ENCODE results near the gene PPP2R3C. TPM values are rescaled to one million over a fixed set of nuclear protein-coding genes. Genes with fewer than 3 reads are reported as not detected.
"Not testable (repeated sequence)": the region's sequence is repeated elsewhere in the genome, so short reads cannot be mapped to it uniquely, and the experiment has no call there.

Gene PPP2R3C
- polyA plus RNA-seq, 1 donor, result 55.7 TPM

GRCh38 chr14:35061113-35061791, 60.5 kb downstream of the PPP2R3C start:
- not testable (repeated sequence) for DNase-seq

DNA sequence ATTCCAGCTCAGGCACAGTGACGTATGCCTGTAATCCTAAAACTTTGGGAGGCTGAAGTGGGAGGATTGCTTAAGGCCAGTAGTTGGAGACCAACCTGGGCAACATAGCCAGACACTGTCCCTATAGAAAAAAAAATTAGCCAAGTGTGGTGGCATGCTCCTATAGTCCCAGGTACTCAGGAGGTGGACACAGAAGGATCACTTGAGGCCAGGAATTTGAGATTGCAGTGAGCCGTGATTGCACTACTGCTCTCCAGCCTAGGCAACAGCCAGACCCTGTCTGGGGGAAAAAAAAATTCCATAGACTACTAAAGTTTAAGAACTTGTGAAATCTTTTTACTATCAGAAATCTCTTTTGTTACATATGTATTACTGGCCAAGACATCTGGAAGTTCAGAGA, 69.2 kb downstream of the PPP2R3C start:
- no peak for DNase-seq

- no peak for DNase-seq
Observed at GRCh38 chr14:35051796-35052195, 70.0 kb downstream of the PPP2R3C start.

GRCh38 chr14:35050652-35051051, 71.1 kb downstream of the PPP2R3C start:
- DNase-seq, result no peak

- no peak for DNase-seq
Observed at GRCh38 chr14:35047976-35048513, 73.7 kb downstream of the PPP2R3C start.

DNA sequence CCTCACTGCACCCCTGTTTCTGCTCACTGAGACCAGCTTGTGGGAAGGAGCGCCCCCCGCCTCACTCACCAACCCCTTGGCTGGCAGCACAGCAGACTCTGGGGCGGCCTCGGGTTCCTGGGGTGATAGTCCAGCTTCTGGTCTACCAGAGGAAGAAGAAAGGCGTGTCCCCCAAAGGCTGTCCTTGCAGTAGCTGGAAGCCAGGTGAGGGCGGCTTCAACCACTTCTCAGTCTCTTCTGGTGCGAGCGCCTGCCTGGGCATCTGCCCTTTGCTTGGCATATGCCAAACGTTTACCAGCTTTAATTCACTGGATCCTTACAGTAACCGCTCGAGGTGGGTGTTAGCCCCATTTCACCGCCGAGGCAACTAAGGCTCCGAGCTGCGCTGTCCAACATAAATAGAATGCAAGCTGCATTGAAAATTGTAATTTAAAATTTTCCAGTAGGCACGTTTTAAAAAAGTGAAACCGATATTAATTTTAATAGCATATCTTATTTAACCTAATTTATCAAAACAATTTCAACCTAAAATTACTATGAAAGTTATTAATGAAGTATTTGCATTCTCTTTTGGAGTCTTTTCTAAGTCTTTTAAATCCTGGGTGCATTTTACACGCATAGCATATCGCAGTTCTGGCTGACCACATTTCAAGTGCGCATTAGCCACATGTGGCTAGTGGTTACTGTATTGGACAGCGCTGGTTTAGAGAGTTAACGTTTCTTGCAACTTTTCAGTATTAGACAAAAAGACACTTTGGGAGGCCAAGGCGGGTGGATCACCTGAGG, 74.8 kb downstream of the PPP2R3C start:
- peak; percentile 45 for DNase-seq

DNA sequence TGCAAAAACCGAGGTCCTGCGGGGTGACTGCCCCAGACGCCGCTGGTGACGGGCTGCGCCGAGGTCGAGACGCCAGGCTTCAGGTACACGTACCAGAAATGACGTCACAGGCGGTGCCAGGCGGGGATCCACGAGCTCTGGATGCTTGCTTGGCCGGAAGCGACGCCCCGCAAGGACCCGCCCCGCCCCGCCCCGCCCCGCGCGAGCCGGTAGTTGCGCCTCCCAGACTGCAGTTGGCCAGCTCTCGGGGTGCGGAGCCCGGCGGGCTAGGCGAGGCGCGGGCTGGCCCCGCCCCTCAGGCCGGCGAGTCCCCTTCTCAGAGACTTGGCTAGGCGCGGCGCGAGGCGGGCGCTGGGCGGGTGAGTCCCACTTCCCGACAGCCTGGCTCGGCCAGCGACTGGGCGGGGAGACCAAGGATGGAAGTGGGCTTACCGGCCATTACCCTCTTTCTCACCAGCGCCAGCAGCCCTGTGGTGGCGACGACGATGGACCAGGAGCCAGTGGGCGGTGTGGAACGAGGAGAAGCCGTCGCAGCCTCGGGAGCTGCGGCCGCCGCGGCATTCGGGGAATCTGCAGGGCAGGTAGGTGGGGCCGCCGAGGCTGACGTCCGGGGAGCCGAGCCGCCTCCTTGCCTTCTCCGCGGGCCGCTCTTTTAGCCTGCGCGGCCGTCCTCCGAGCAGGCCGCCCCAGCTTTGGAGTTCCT, 75.6 kb downstream of the PPP2R3C start, which contains the start of gene FAM177A1:
TSS of gene FAM177A1 (plus strand) at position 225 of the 703 bp plus-strand sequence. CDS start at position 417, 192 bp downstream.
- DNase-seq, result peak; percentile 95

DNA sequence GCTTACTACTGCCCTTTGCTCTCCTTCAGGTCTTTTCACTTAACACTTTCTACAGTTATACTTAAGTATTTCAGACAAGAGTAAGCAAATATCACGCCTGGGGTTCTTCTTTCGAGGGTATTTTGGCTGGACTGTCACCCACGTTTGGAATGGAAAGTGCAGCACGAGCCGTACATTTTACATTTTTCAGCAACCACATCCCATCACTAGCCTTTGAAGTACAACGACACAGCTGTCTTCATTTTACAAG, 76.1 kb downstream of the PPP2R3C start:
- no peak for DNase-seq

- DNase-seq, result no peak
Observed at GRCh38 chr14:35044939-35045797, 76.6 kb downstream of the PPP2R3C start.

GRCh38 chr14:35043046-35043445, 78.7 kb downstream of the PPP2R3C start:
- DNase-seq, result no peak

GRCh38 chr14:35042632-35043031, 79.2 kb downstream of the PPP2R3C start:
- no peak for DNase-seq

GRCh38 chr14:35038312-35038711, 83.5 kb downstream of the PPP2R3C start:
- not testable (repeated sequence) for DNase-seq

Other genes with a start within 250 kb of the PPP2R3C start
- 38.1 TPM for gene BAZ1A, start 246.6 kb downstream of the PPP2R3C start, polyA plus RNA-seq (ENCODE audit: insufficient read length)
- gene SRP54, start 139.0 kb downstream of the PPP2R3C start, polyA plus RNA-seq (ENCODE audit: insufficient read length), result 89.3 TPM
- gene FAM177A1, start 75.7 kb downstream of the PPP2R3C start, polyA plus RNA-seq (ENCODE audit: insufficient read length), result 54.9 TPM
- gene PRORP, start 562 bp upstream of the PPP2R3C start, polyA plus RNA-seq (ENCODE audit: insufficient read length), result 32.7 TPM
- gene PSMA6, start 170.4 kb upstream of the PPP2R3C start, polyA plus RNA-seq (ENCODE audit: insufficient read length), result 178 TPM

All from left kidney (tissue), 2 donors.